Measurements from ENCODE around the gene SLC22A23. TPM values are rescaled to one million over a fixed set of nuclear protein-coding genes. Genes with fewer than 3 reads are reported as not detected.
A peak's percentile ranks its signal among the peaks of the same experiment; 100 is the strongest.

Gene SLC22A23
- total RNA-seq, 1 experiment from 2014 or later: 38.2 TPM

GRCh38 chr6:3371222-3371949, 85.5 kb downstream of the SLC22A23 start:
- Mint-ChIP-seq H3K4me3 (no peak overlapping the region), H3K27ac (peak overlapping the region; percentile 52; the same call in 1 of the 2 replicates)

More at GRCh38 chr6:3371222-3371949, 85.5 kb downstream of the SLC22A23 start:
- ChIA-PET CTCF (interaction anchor here (0.7 to 3.2 kb wide), 13 partner anchors 9 to 140 kb away, joined by 3 to 11 read pairs (median 4); no protein-coding TSS in a partner anchor), POLR2A (no interaction called here)
- Mint-ChIP-seq H3K27me3 (ENCODE audit: low read depth) (no peaks in the 10 kb centered on the region), H3K36me3 (peaks cover 3% of the 10 kb centered on the region), H3K9me3 (no peaks in the 10 kb centered on the region), H3K4me1 (peaks cover 39% of the 10 kb centered on the region)
- DNase-seq (ENCODE audit: low spot score) (no peak), ATAC-seq (no peak)
- TF ChIP-seq E2F5 (CRISPR knock-in tag; IDR thresholded peaks at IDR 0.05) (no peak), ZNF219 (CRISPR knock-in tag; IDR thresholded peaks at IDR 0.05; ENCODE audit: borderline replicate concordance) (no peak), ZNF416 (CRISPR knock-in tag; IDR thresholded peaks at IDR 0.05) (no peak), ZNF423 (CRISPR knock-in tag; IDR thresholded peaks at IDR 0.05) (no peak), FOXJ3 (CRISPR knock-in tag; IDR thresholded peaks at IDR 0.05; ENCODE audit: borderline replicate concordance) (no peak), HMGXB4 (CRISPR knock-in tag; IDR thresholded peaks at IDR 0.05) (no peak), SOX15 (CRISPR knock-in tag; IDR thresholded peaks at IDR 0.05) (no peak), AFF4 (CRISPR knock-in tag; IDR thresholded peaks at IDR 0.05; ENCODE audit: borderline replicate concordance) (no peak), SP1 (CRISPR knock-in tag; conservative IDR thresholded peaks at IDR 0.05) (no peak), NFYB (CRISPR knock-in tag; conservative IDR thresholded peaks at IDR 0.05; ENCODE audit: low read depth) (no peak), ZNF263 (CRISPR knock-in tag; IDR thresholded peaks at IDR 0.05; ENCODE audit: low read depth) (no peak), ZNF512 (CRISPR knock-in tag; IDR thresholded peaks at IDR 0.05; ENCODE audit: borderline replicate concordance) (no peak), ZNF671 (CRISPR knock-in tag; IDR thresholded peaks at IDR 0.05) (no peak)
